ENCODE measurements around the gene SMARCA1.

SMARCA1 gene

DNA sequence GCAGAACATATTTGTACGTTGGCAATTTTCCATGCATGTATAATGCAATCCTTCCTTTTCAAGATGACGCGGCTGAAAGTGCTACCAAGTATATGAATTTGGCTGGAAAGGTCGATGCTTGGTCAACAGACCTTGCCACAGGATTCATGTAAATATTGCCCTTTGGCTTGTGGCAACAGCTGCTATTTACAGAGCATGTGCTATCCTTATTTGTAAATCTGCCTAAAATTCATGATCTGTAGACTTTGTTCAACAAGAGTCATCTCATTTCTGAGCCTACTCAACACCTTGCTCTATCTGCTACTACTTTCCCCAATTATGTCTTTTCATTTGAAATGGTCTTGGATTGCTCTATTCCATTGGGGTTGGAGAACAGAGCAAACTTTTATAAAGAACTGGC lies 1.9 kb upstream of the SMARCA1 start:
- no peak overlapping the region; the same call in 1 of the 2 replicates for H3K27ac ChIP-seq
- no peaks in the 10 kb centered on the region for H4K20me1 ChIP-seq (ENCODE audit: insufficient read depth)
- no peaks in the 10 kb centered on the region for H3K36me3 ChIP-seq (ENCODE audit: insufficient read depth)
- no peak overlapping the region for H2AFZ ChIP-seq (ENCODE audit: low read depth)
- H3K27me3 ChIP-seq (ENCODE audit: insufficient read depth, low read depth): no peaks in the 10 kb centered on the region
- no peak overlapping the region for H3K9ac ChIP-seq
- TF ChIP-seq, protein P1, sequence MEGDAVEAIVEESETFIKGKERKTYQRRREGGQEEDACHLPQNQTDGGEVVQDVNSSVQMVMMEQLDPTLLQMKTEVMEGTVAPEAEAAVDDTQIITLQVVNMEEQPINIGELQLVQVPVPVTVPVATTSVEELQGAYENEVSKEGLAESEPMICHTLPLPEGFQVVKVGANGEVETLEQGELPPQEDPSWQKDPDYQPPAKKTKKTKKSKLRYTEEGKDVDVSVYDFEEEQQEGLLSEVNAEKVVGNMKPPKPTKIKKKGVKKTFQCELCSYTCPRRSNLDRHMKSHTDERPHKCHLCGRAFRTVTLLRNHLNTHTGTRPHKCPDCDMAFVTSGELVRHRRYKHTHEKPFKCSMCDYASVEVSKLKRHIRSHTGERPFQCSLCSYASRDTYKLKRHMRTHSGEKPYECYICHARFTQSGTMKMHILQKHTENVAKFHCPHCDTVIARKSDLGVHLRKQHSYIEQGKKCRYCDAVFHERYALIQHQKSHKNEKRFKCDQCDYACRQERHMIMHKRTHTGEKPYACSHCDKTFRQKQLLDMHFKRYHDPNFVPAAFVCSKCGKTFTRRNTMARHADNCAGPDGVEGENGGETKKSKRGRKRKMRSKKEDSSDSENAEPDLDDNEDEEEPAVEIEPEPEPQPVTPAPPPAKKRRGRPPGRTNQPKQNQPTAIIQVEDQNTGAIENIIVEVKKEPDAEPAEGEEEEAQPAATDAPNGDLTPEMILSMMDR (conservative IDR thresholded peaks at IDR 0.05; ENCODE audit: low read depth, low read length): no peak
- no peaks in the 10 kb centered on the region for H3K79me2 ChIP-seq (ENCODE audit: insufficient read depth, low read depth)
- peaks cover 53% of the 10 kb centered on the region for H3K4me1 ChIP-seq (ENCODE audit: low read depth, poor library complexity, severe bottlenecking)
- no peak overlapping the region for H3K4me3 ChIP-seq (IDR thresholded peaks at IDR 0.05; ENCODE audit: insufficient read depth, low read depth, low read length)
- H3K4me2 ChIP-seq: peak overlapping the region; percentile 17; the same call in 1 of the 2 replicates

DNA sequence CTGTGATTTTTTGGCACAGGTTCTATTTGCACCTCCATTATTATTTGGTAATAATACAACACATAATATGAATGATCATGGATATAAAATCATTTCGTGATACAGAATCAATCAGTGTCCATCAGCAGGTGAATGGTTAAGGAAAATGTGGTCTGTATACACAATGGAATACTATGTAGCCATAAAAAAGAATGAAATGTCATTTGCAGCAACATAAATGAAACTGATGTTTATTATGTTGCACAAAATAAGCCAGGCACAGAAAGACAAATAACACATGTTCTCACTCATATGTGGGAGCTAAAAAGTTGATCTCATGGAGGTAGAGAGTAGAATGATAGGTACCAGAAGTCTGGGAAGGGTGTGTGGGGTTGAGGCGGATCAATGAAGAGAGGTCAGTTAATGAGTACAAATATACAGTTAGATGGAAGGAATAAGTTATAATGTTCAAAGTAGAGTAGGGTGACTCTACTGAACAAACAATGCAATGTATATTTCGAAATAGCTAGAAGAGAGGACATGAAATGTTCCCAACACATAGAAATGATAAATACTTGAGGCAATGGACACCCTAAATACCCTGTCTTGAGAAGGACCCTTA lies 1.1 kb upstream of the SMARCA1 start:
- H2AFZ ChIP-seq (ENCODE audit: low read depth): no peak overlapping the region

DNA sequence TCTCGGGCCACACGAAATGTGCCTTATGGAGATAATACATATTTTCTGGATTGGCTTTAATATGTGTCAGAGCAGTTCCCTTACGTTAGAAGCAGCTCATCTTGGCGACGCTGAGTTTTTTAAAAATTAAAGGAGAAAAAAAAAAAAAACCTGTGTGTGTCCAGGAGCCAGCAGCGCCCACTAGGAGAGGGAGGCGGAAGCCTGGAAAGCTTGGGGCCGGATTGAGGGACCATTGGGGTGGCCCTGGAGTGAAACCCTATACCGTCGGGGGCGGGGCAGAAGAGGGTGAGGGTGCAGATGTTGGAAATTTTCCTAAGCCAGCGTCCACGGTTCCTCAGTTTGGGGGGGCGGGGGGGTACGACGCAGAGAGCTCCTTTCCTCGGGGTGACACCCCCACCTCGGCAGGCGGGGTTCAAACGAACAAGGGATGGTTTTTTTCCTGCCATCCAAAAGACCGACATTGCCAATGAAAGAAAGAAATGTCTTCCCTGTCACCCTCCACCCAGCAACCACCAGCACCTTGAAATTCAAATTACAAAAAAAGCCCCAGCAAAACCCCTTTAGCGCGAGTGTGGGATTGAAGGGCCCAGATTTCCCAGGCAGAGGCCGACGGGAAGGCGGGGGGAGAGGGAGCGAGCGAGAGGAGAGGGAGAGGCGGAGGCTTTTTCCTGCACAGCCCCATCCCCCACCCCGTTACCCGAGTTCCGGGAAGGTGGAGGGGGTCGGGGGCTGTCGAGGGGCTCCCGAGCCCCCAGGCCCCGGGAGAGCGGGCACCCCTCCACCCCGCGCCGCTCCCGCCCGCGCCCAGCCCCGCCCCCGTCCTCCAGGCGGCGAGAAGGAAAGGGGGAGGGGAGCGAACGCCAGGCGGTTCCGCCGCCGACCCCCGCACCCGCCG lies 859 bp downstream of the SMARCA1 start:
- no peaks in the 10 kb centered on the region for H3K79me2 ChIP-seq (ENCODE audit: insufficient read depth, low read depth)
- no peak overlapping the region for H3K4me3 ChIP-seq (IDR thresholded peaks at IDR 0.05; ENCODE audit: insufficient read depth, low read depth, low read length)
- peak overlapping the region; percentile 66 for H3K4me2 ChIP-seq
- H3K27ac ChIP-seq: no peak overlapping the region
- H3K27me3 ChIP-seq (ENCODE audit: insufficient read depth, low read depth): no peaks in the 10 kb centered on the region
- H2AFZ ChIP-seq (ENCODE audit: low read depth): peak overlapping the region; percentile 71
- peaks cover 32% of the 10 kb centered on the region for H3K4me1 ChIP-seq (ENCODE audit: low read depth, poor library complexity, severe bottlenecking)
- peak overlapping the region; percentile 35; the same call in 1 of the 2 replicates for H3K9ac ChIP-seq
- H3K36me3 ChIP-seq (ENCODE audit: insufficient read depth): no peaks in the 10 kb centered on the region
- TF ChIP-seq, protein P1 (conservative IDR thresholded peaks at IDR 0.05; ENCODE audit: low read depth, low read length): no peak
- no peaks in the 10 kb centered on the region for H4K20me1 ChIP-seq (ENCODE audit: insufficient read depth)

More for the DNA sequence above, 1.1 kb upstream of the SMARCA1 start:
- H3K4me2 ChIP-seq: peak overlapping the region; percentile 17; the same call in 1 of the 2 replicates
- H3K79me2 ChIP-seq (ENCODE audit: insufficient read depth, low read depth): no peaks in the 10 kb centered on the region
- no peak overlapping the region for H3K27ac ChIP-seq
- no peaks in the 10 kb centered on the region for H4K20me1 ChIP-seq (ENCODE audit: insufficient read depth)
- peaks cover 51% of the 10 kb centered on the region for H3K4me1 ChIP-seq (ENCODE audit: low read depth, poor library complexity, severe bottlenecking)
- H3K36me3 ChIP-seq (ENCODE audit: insufficient read depth): no peaks in the 10 kb centered on the region
- TF ChIP-seq, protein P1 (conservative IDR thresholded peaks at IDR 0.05; ENCODE audit: low read depth, low read length): no peak
- no peak overlapping the region for H3K9ac ChIP-seq
- no peak overlapping the region for H3K4me3 ChIP-seq (IDR thresholded peaks at IDR 0.05; ENCODE audit: insufficient read depth, low read depth, low read length)
- H3K27me3 ChIP-seq (ENCODE audit: insufficient read depth, low read depth): no peaks in the 10 kb centered on the region

DNA sequence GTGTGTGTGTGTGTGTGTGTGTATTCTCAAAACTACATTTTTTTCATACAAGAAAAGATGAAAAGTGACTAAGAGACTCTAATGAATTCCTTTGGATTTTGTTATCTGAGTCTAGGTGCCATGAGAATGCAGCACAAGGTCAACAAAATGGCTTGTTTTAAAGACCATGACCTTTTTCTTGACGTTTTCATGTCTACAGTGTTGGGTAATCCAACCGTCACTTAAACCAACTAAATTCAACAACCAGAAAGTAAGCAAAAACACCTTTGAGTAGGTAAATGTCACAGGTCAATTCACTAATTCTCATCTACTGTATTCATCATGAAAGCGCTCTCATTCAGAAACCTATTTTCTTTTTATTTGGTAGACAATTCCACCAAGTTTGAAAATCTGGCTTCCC lies 3.1 kb downstream of the SMARCA1 start:
- no peak overlapping the region for H3K27ac ChIP-seq
- peaks cover 14% of the 10 kb centered on the region for H3K4me1 ChIP-seq (ENCODE audit: low read depth, poor library complexity, severe bottlenecking)
- H3K79me2 ChIP-seq (ENCODE audit: insufficient read depth, low read depth): no peaks in the 10 kb centered on the region
- H3K4me2 ChIP-seq: no peak overlapping the region
- TF ChIP-seq, protein P1 (conservative IDR thresholded peaks at IDR 0.05; ENCODE audit: low read depth, low read length): no peak
- no peak overlapping the region for H2AFZ ChIP-seq (ENCODE audit: low read depth)
- no peak overlapping the region for H3K9ac ChIP-seq
- no peaks in the 10 kb centered on the region for H3K27me3 ChIP-seq (ENCODE audit: insufficient read depth, low read depth)
- no peaks in the 10 kb centered on the region for H3K36me3 ChIP-seq (ENCODE audit: insufficient read depth)
- H4K20me1 ChIP-seq (ENCODE audit: insufficient read depth): no peaks in the 10 kb centered on the region
- no peak overlapping the region for H3K4me3 ChIP-seq (IDR thresholded peaks at IDR 0.05; ENCODE audit: insufficient read depth, low read depth, low read length)

All from KMS-11 (cell line).